GM18868 (cell line): Measurements from ENCODE around the gene FEM1C.

Experiments used
- ATAC-seq: cut with Tn5 transposase; IDR thresholded peaks from one replicate; pipeline ENCODE4 v1.9.1; 2021; ENCODE audit warnings: mild to moderate bottlenecking, moderate library complexity; ENCODE audit not compliant: unreplicated experiment

FEM1C gene

GRCh38 chr5:115544436-115545350, at the start of gene FEM1C:
Gene FEM1C, minus strand, starts transcription at chr5:115544775. Its CDS starts 1,282 bp downstream, at chr5:115543493.
- ATAC-seq: peak; percentile 95

- peak; percentile 13 for ATAC-seq
Measured at GRCh38 chr5:115589043-115589442, 44.5 kb upstream of the FEM1C start.

GRCh38 chr5:115588640-115589039, 44.1 kb upstream of the FEM1C start:
- ATAC-seq: peak; percentile 73

- no peak for ATAC-seq
Measured at GRCh38 chr5:115586525-115587146, 42.1 kb upstream of the FEM1C start.

- no peak for ATAC-seq
Measured at GRCh38 chr5:115585265-115585664, 40.7 kb upstream of the FEM1C start.

GRCh38 chr5:115584501-115584900, 39.9 kb upstream of the FEM1C start:
- ATAC-seq: no peak

- no peak for ATAC-seq
Measured at GRCh38 chr5:115583474-115583873, 38.9 kb upstream of the FEM1C start.

- ATAC-seq: no peak
Measured at GRCh38 chr5:115580941-115581340, 36.4 kb upstream of the FEM1C start.

GRCh38 chr5:115579747-115580173, 35.2 kb upstream of the FEM1C start:
- peak; percentile 67 for ATAC-seq

GRCh38 chr5:115579216-115579615, 34.6 kb upstream of the FEM1C start:
- no peak for ATAC-seq

GRCh38 chr5:115578657-115579056, 34.1 kb upstream of the FEM1C start:
- ATAC-seq: peak; percentile 43

GRCh38 chr5:115577741-115578140, 33.2 kb upstream of the FEM1C start:
- peak; percentile 43 for ATAC-seq

GRCh38 chr5:115577329-115577728, 32.8 kb upstream of the FEM1C start:
- no peak for ATAC-seq

- ATAC-seq: peak; percentile 22
Measured at GRCh38 chr5:115575167-115576070, 30.8 kb upstream of the FEM1C start.

- no peak for ATAC-seq
Measured at GRCh38 chr5:115573133-115573532, 28.6 kb upstream of the FEM1C start.

- no peak for ATAC-seq
Measured at GRCh38 chr5:115571441-115571878, 26.9 kb upstream of the FEM1C start.

- ATAC-seq: no peak
Measured at GRCh38 chr5:115568668-115569067, 24.1 kb upstream of the FEM1C start.

- no peak for ATAC-seq
Measured at GRCh38 chr5:115565233-115565632, 20.7 kb upstream of the FEM1C start.

GRCh38 chr5:115561176-115561575, 16.6 kb upstream of the FEM1C start:
- ATAC-seq: no peak

- no peak for ATAC-seq
Measured at GRCh38 chr5:115559524-115559923, 14.9 kb upstream of the FEM1C start.

- no peak for ATAC-seq
Measured at GRCh38 chr5:115558388-115558956, 13.9 kb upstream of the FEM1C start.
